Measurements from ENCODE around the gene PTPN20.

Gene PTPN20

GRCh38 chr10:46995234-46995633 lies 84.0 kb downstream of the PTPN20 start:
- TF ChIP-seq CTCF (IDR thresholded peaks at IDR 0.05; ENCODE audit: low read depth, low read length, poor library complexity, severe bottlenecking) (no peak), EZH2phosphoT487 (IDR thresholded peaks at IDR 0.05; ENCODE audit: borderline replicate concordance, low read length) (no peak)
- no peak overlapping the region for H3K4me3 ChIP-seq (ENCODE audit: low read length)
- H3K9me3 ChIP-seq (ENCODE audit: control insufficient read depth, insufficient read depth, low read length) = no peaks in the 10 kb centered on the region
- no peaks in the 10 kb centered on the region for H3K4me1 ChIP-seq (ENCODE audit: control insufficient read depth, low read length)
- H3K79me2 ChIP-seq (ENCODE audit: control insufficient read depth, low read length) = no peaks in the 10 kb centered on the region
- peaks cover 7% of the 10 kb centered on the region; the same call in 1 of the 2 replicates for H3K27me3 ChIP-seq (ENCODE audit: control insufficient read depth, low read length)
- no peaks in the 10 kb centered on the region for H3K9me2 ChIP-seq (replicated peaks; ENCODE audit: control insufficient read depth, low read length)
- no peak overlapping the region for H3K4me2 ChIP-seq (ENCODE audit: low read length)
- no peaks in the 10 kb centered on the region for H4K20me1 ChIP-seq (ENCODE audit: control insufficient read depth, insufficient read depth, low read depth, low read length)
- no peaks in the 10 kb centered on the region for H3F3A ChIP-seq (ENCODE audit: control insufficient read depth, insufficient read depth)
- H3K27ac ChIP-seq (ENCODE audit: low read depth, low read length) = no peak overlapping the region
- H3K36me3 ChIP-seq (ENCODE audit: control insufficient read depth, low read length) = no peaks in the 10 kb centered on the region

- Histone ChIP-seq H3K9me3 (ENCODE audit: control insufficient read depth, insufficient read depth, low read length) (no peaks in the 10 kb centered on the region), H3K79me2 (ENCODE audit: control insufficient read depth, low read length) (no peaks in the 10 kb centered on the region), H3K27me3 (ENCODE audit: control insufficient read depth, low read length) (peaks cover under 1% of the 10 kb centered on the region; the same call in 1 of the 2 replicates), H3K4me2 (ENCODE audit: low read length) (no peak overlapping the region), H4K20me1 (ENCODE audit: control insufficient read depth, insufficient read depth, low read depth, low read length) (no peaks in the 10 kb centered on the region), H3K27ac (ENCODE audit: low read depth, low read length) (no peak overlapping the region), H3K9me2 (replicated peaks; ENCODE audit: control insufficient read depth, low read length) (no peaks in the 10 kb centered on the region), H3K36me3 (ENCODE audit: control insufficient read depth, low read length) (no peaks in the 10 kb centered on the region), H3K4me1 (ENCODE audit: control insufficient read depth, low read length) (no peaks in the 10 kb centered on the region), H3F3A (ENCODE audit: control insufficient read depth, insufficient read depth) (no peaks in the 10 kb centered on the region), H3K4me3 (ENCODE audit: low read length) (no peak overlapping the region)
- no peak for TF ChIP-seq CTCF (IDR thresholded peaks at IDR 0.05; ENCODE audit: low read depth, low read length, poor library complexity, severe bottlenecking)
- TF ChIP-seq EZH2phosphoT487 (IDR thresholded peaks at IDR 0.05; ENCODE audit: borderline replicate concordance, low read length) = no peak
These were observed 87.0 kb downstream of the PTPN20 start for GRCh38 chr10:46998192-46998591.

GRCh38 chr10:46998595-46998994 lies 87.4 kb downstream of the PTPN20 start:
- Histone ChIP-seq H4K20me1 (ENCODE audit: control insufficient read depth, insufficient read depth, low read depth, low read length) (no peaks in the 10 kb centered on the region), H3K4me2 (ENCODE audit: low read length) (no peak overlapping the region), H3K79me2 (ENCODE audit: control insufficient read depth, low read length) (no peaks in the 10 kb centered on the region), H3F3A (ENCODE audit: control insufficient read depth, insufficient read depth) (no peaks in the 10 kb centered on the region), H3K4me3 (ENCODE audit: low read length) (no peak overlapping the region), H3K9me3 (ENCODE audit: control insufficient read depth, insufficient read depth, low read length) (no peaks in the 10 kb centered on the region), H3K27ac (ENCODE audit: low read depth, low read length) (no peak overlapping the region), H3K36me3 (ENCODE audit: control insufficient read depth, low read length) (no peaks in the 10 kb centered on the region), H3K4me1 (ENCODE audit: control insufficient read depth, low read length) (no peaks in the 10 kb centered on the region), H3K9me2 (replicated peaks; ENCODE audit: control insufficient read depth, low read length) (no peaks in the 10 kb centered on the region), H3K27me3 (ENCODE audit: control insufficient read depth, low read length) (no peaks in the 10 kb centered on the region)
- TF ChIP-seq EZH2phosphoT487 (IDR thresholded peaks at IDR 0.05; ENCODE audit: borderline replicate concordance, low read length) = no peak
- no peak for TF ChIP-seq CTCF (IDR thresholded peaks at IDR 0.05; ENCODE audit: low read depth, low read length, poor library complexity, severe bottlenecking)

- no peaks in the 10 kb centered on the region for H3K9me2 ChIP-seq (replicated peaks; ENCODE audit: control insufficient read depth, low read length)
- H3K4me1 ChIP-seq (ENCODE audit: control insufficient read depth, low read length) = no peaks in the 10 kb centered on the region
- no peaks in the 10 kb centered on the region for H3K9me3 ChIP-seq (ENCODE audit: control insufficient read depth, insufficient read depth, low read length)
- no peak for TF ChIP-seq CTCF (IDR thresholded peaks at IDR 0.05; ENCODE audit: low read depth, low read length, poor library complexity, severe bottlenecking)
- TF ChIP-seq EZH2phosphoT487 (IDR thresholded peaks at IDR 0.05; ENCODE audit: borderline replicate concordance, low read length) = no peak
- no peak overlapping the region for H3K4me2 ChIP-seq (ENCODE audit: low read length)
- no peaks in the 10 kb centered on the region for H3K27me3 ChIP-seq (ENCODE audit: control insufficient read depth, low read length)
- H3K79me2 ChIP-seq (ENCODE audit: control insufficient read depth, low read length) = no peaks in the 10 kb centered on the region
- no peaks in the 10 kb centered on the region for H3F3A ChIP-seq (ENCODE audit: control insufficient read depth, insufficient read depth)
- H3K36me3 ChIP-seq (ENCODE audit: control insufficient read depth, low read length) = no peaks in the 10 kb centered on the region
- H4K20me1 ChIP-seq (ENCODE audit: control insufficient read depth, insufficient read depth, low read depth, low read length) = no peaks in the 10 kb centered on the region
- H3K27ac ChIP-seq (ENCODE audit: low read depth, low read length) = no peak overlapping the region
- no peak overlapping the region for H3K4me3 ChIP-seq (ENCODE audit: low read length)
These were observed 88.0 kb downstream of the PTPN20 start for GRCh38 chr10:46999217-46999616.
